22Rv1 (cell line): Measurements from ENCODE around the gene SIGLEC12.

ENCODE experiments used
- ZFX ChIP-seq: fragments of 450-650 bp; IDR thresholded peaks from 2 replicates; pipeline ENCODE4 v1.6.1; 2017; ENCODE audit warnings: antibody characterized with exemption, borderline replicate concordance
- TF ChIP-seq, protein P1 (sequence below): fragments of 450-650 bp; IDR thresholded peaks from 2 replicates; pipeline ENCODE4 v1.5.1; 2017; ENCODE audit warnings: mild to moderate bottlenecking

- TF ChIP-seq, protein P1, sequence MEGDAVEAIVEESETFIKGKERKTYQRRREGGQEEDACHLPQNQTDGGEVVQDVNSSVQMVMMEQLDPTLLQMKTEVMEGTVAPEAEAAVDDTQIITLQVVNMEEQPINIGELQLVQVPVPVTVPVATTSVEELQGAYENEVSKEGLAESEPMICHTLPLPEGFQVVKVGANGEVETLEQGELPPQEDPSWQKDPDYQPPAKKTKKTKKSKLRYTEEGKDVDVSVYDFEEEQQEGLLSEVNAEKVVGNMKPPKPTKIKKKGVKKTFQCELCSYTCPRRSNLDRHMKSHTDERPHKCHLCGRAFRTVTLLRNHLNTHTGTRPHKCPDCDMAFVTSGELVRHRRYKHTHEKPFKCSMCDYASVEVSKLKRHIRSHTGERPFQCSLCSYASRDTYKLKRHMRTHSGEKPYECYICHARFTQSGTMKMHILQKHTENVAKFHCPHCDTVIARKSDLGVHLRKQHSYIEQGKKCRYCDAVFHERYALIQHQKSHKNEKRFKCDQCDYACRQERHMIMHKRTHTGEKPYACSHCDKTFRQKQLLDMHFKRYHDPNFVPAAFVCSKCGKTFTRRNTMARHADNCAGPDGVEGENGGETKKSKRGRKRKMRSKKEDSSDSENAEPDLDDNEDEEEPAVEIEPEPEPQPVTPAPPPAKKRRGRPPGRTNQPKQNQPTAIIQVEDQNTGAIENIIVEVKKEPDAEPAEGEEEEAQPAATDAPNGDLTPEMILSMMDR: no peak
- TF ChIP-seq ZFX: no peak
Measured at GRCh38 chr19:51493776-51494175, 7.8 kb downstream of the SIGLEC12 start.
